Mesothelial cell of epicardium (in vitro differentiated cells): ENCODE data around the gene NT5DC1. TPM values are rescaled to one million over a fixed set of nuclear protein-coding genes. Genes with fewer than 3 reads are reported as not detected.

Source experiments
- DNase-seq, 2 experiments: peaks; one replicate each; pipeline ENCODE4 v3.0.0; 2021; ENCODE audit warnings: low spot score in 2 of 2; ENCODE audit not compliant: unreplicated experiment in 2 of 2
- H3K27ac Mint-ChIP-seq: 2 replicates; pipeline ENCODE4 v1.8.0; 2021; ENCODE audit warnings: mixed read lengths
- H3K27me3 Mint-ChIP-seq: 2 replicates; pipeline ENCODE4 v1.8.0; 2021; ENCODE audit warnings: low read depth, mixed read lengths
- H3K36me3 Mint-ChIP-seq: 2 replicates; pipeline ENCODE4 v1.8.0; 2021; ENCODE audit warnings: mixed read lengths
- H3K4me1 Mint-ChIP-seq: 2 replicates; pipeline ENCODE4 v1.8.0; 2021; ENCODE audit warnings: mixed read lengths
- H3K4me3 Mint-ChIP-seq: 2 replicates; pipeline ENCODE4 v1.8.0; 2021; ENCODE audit warnings: mild to moderate bottlenecking, moderate library complexity, mixed read lengths
- H3K9me3 Mint-ChIP-seq: 2 replicates; pipeline ENCODE4 v1.8.0; 2021; ENCODE audit warnings: mixed read lengths
- CTCF ChIP-seq: fragments of 200-600 bp; sonication (generic); IDR thresholded peaks from one replicate; pipeline ENCODE4 v1.5.0; 2021; ENCODE audit warnings: antibody characterized with exemption; ENCODE audit not compliant: unreplicated experiment
- total RNA-seq: library from RNA; stranded (reverse); gene quantifications from 3 replicates; pipeline ENCODE4 v1.2.1, GENCODE V29; 2021

Gene NT5DC1
- total RNA-seq, 1 donor from 2014 or later: 34.5 TPM

GRCh38 chr6:116102873-116103272 is 2.2 kb downstream of the NT5DC1 start:
- Mint-ChIP-seq H3K27ac (peak overlapping the region; percentile 14), H3K9me3 (no peaks in the 10 kb centered on the region), H3K4me3 (no peak overlapping the region), H3K4me1 (peaks cover 51% of the 10 kb centered on the region), H3K27me3 (no peaks in the 10 kb centered on the region), H3K36me3 (peaks cover 4% of the 10 kb centered on the region)
- DNase-seq: no peak
- no peak for TF ChIP-seq CTCF

- H3K4me1 Mint-ChIP-seq: peaks cover 50% of the 10 kb centered on the region
- TF ChIP-seq CTCF: no peak
- H3K36me3 Mint-ChIP-seq: peaks cover 13% of the 10 kb centered on the region
- H3K27ac Mint-ChIP-seq: no peak overlapping the region
- no peaks in the 10 kb centered on the region for H3K27me3 Mint-ChIP-seq
- H3K4me3 Mint-ChIP-seq: no peak overlapping the region
- no peaks in the 10 kb centered on the region for H3K9me3 Mint-ChIP-seq
- DNase-seq: no peak
These were observed 4.0 kb downstream of the NT5DC1 start for GRCh38 chr6:116104636-116105035.

GRCh38 chr6:116105247-116105646 is 4.6 kb downstream of the NT5DC1 start:
- H3K27ac Mint-ChIP-seq: no peak overlapping the region
- H3K27me3 Mint-ChIP-seq: no peaks in the 10 kb centered on the region
- TF ChIP-seq CTCF: no peak
- peaks cover 43% of the 10 kb centered on the region for H3K4me1 Mint-ChIP-seq
- peaks cover 14% of the 10 kb centered on the region for H3K36me3 Mint-ChIP-seq
- H3K4me3 Mint-ChIP-seq: no peak overlapping the region
- H3K9me3 Mint-ChIP-seq: no peaks in the 10 kb centered on the region
- no peak for DNase-seq

GRCh38 chr6:116106146-116106545 is 5.5 kb downstream of the NT5DC1 start:
- no peaks in the 10 kb centered on the region for H3K27me3 Mint-ChIP-seq

GRCh38 chr6:116108836-116109235 is 8.2 kb downstream of the NT5DC1 start:
- peaks cover 25% of the 10 kb centered on the region for H3K4me1 Mint-ChIP-seq
- peaks cover 28% of the 10 kb centered on the region for H3K36me3 Mint-ChIP-seq
- H3K4me3 Mint-ChIP-seq: no peak overlapping the region
- no peak for DNase-seq
- no peak for TF ChIP-seq CTCF
- peak overlapping the region; percentile 8 for H3K27ac Mint-ChIP-seq
- no peaks in the 10 kb centered on the region for H3K9me3 Mint-ChIP-seq
- H3K27me3 Mint-ChIP-seq: no peaks in the 10 kb centered on the region

More at GRCh38 chr6:116106146-116106545, 5.5 kb downstream of the NT5DC1 start:
- TF ChIP-seq CTCF: no peak
- peak overlapping the region; percentile 44 for H3K27ac Mint-ChIP-seq
- peaks cover 20% of the 10 kb centered on the region for H3K36me3 Mint-ChIP-seq
- no peak overlapping the region for H3K4me3 Mint-ChIP-seq
- DNase-seq: no peak
- no peaks in the 10 kb centered on the region for H3K9me3 Mint-ChIP-seq
- peaks cover 43% of the 10 kb centered on the region for H3K4me1 Mint-ChIP-seq
